Panc1 (cell line): ENCODE results near the gene CHST15. TPM values are rescaled to one million over a fixed set of nuclear protein-coding genes. Genes with fewer than 3 reads are reported as not detected.

ENCODE experiments used
- ATAC-seq: fragments of 200-7000 bp; cut with Tn5 transposase; 2 replicates; pipeline ENCODE4 v1.9.1; 2020; ENCODE audit warnings: mild to moderate bottlenecking, moderate library complexity
- BruUV-seq: library from RNA; stranded (reverse); fragments of 400-500 nt; replicated peaks from 2 replicates; lab custom pipeline; 2021; lab: Mats Ljungman, UMichigan
- CTCF ChIA-PET: fragments of 300-600 bp; sonication (Branson Sonifier 250); formaldehyde crosslinking; loops from one replicate; lab custom pipeline; 2022; ENCODE audit warnings: antibody characterized with exemption; lab: Charles Lee
- POLR2A ChIA-PET: fragments of 300-600 bp; sonication (Branson Sonifier 250); formaldehyde crosslinking; loops from one replicate; lab custom pipeline; 2022; ENCODE audit warnings: antibody characterized with exemption; lab: Charles Lee
- DNase-seq: peaks from one replicate; pipeline ENCODE4 v3.0.0-alpha.2; 2010; ENCODE audit warnings: low read depth, low spot score
- H3K27ac ChIP-seq: 2 replicates; pipeline ENCODE4 v1.5.1; 2011; ENCODE audit warnings: mild to moderate bottlenecking, low read length, inconsistent platforms
- H3K27me3 ChIP-seq: fragments of 200-500 bp; sonication (Bioruptor generic); 2 replicates; pipeline ENCODE4 v1.6.0; 2014; ENCODE audit warnings: low read length, inconsistent platforms; ENCODE audit not compliant: control insufficient read depth, insufficient read depth
- H3K36me3 ChIP-seq: fragments of 200-500 bp; sonication (Bioruptor generic); 2 replicates; pipeline ENCODE4 v1.5.1; 2014; ENCODE audit warnings: inconsistent platforms, mild to moderate bottlenecking, low read length, moderate library complexity; ENCODE audit not compliant: control insufficient read depth, insufficient read depth
- H3K4me1 ChIP-seq: 2 replicates; pipeline ENCODE4 v1.5.1; 2011; ENCODE audit warnings: inconsistent platforms, mild to moderate bottlenecking, low read length, moderate library complexity; ENCODE audit not compliant: control insufficient read depth, insufficient read depth
- H3K4me3 ChIP-seq, 2 experiments: 2 replicates each; pipeline ENCODE4 v1.5.1; 2011 to 2012; ENCODE audit warnings: low read depth in 2 of 2, low read length in 2 of 2, mild to moderate bottlenecking in 2 of 2, inconsistent platforms in 1 of 2, moderate library complexity in 1 of 2
- H3K9me3 ChIP-seq: fragments of 200-500 bp; sonication (Bioruptor generic); 2 replicates; pipeline ENCODE4 v1.5.1; 2014; ENCODE audit warnings: low read depth, mild to moderate bottlenecking, inconsistent platforms, low read length, moderate library complexity; ENCODE audit not compliant: control insufficient read depth, insufficient read depth
- POLR2AphosphoS5 ChIP-seq: IDR thresholded peaks from 2 replicates; pipeline ENCODE4 v1.6.1; 2012; ENCODE audit warnings: mild to moderate bottlenecking, low read depth, low read length, moderate library complexity
- SIN3A ChIP-seq: IDR thresholded peaks from 2 replicates; pipeline ENCODE4 v1.6.1; 2012; ENCODE audit warnings: low read depth, mild to moderate bottlenecking, low read length, moderate library complexity, borderline replicate concordance; ENCODE audit not compliant: insufficient read depth
- TCF7L2 ChIP-seq: IDR thresholded peaks from 2 replicates; pipeline ENCODE4 v1.6.1; 2011; ENCODE audit warnings: mild to moderate bottlenecking, low read depth, low read length, inconsistent platforms
- in situ Hi-C: cut with HindIII; loops from 2 replicates; pipeline ENCODE4 v1.10.0; 2016; ENCODE audit warnings: low sequenced_read_pairs, low pct_unique_long_range_greater_than_20kb
- intact Hi-C: fragments of 100-400 bp; cut with micrococcal nuclease; formaldehyde crosslinking; loops from one replicate; pipeline ENCODE4 v1.10.0; 2022; ENCODE audit not compliant: unreplicated experiment
- total RNA-seq: library from RNA; stranded (reverse); gene quantifications from one replicate; pipeline ENCODE4 v1.2.1, GENCODE V29; 2021; ENCODE audit not compliant: unreplicated experiment
- TF ChIP-seq, protein P1 (sequence below), 2 experiments: IDR thresholded peaks; 2 replicates each; pipeline ENCODE4 v1.6.1; 2011 to 2012; ENCODE audit warnings: low read depth in 2 of 2, control low read depth in 1 of 2, low read length in 1 of 2, mild to moderate bottlenecking in 1 of 2, moderate library complexity in 1 of 2; ENCODE audit not compliant: insufficient read depth in 1 of 2
- TF ChIP-seq, protein P2 (sequence below): fragments of 450-650 bp; IDR thresholded peaks from 2 replicates; pipeline ENCODE4 v1.5.1; 2017; ENCODE audit warnings: mild to moderate bottlenecking

CHST15 gene
- total RNA-seq, 1 experiment from 2014 or later = 33.2 TPM

DNA sequence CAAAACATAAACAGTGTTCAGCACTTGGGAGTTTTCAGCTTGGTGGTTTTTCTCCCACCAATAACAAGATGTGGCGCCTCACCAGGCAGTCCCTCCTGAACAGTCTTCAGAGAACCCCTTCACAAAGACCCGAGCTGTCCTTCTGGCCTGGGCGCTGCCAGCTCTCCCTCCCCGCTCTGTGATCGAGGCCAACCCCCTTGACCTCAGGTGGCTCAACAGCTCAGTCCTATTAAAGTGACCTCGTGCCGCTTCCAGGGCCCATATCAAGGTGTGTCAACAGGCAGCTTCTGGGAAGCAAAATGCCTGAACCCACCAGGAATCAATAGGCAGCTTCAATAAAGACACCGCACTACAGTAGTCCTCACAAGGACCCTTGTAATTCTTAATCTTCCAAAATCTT is 63.3 kb downstream of the CHST15 start:
- CTCF ChIA-PET = interaction anchor here (0.7 kb wide), 1 partner anchor 13 kb away, joined by 4 read pairs; no protein-coding TSS in a partner anchor
- in situ Hi-C loops = no loop called here
- no peak overlapping the region for H3K27ac ChIP-seq
- no peaks in the 10 kb centered on the region for H3K9me3 ChIP-seq
- ATAC-seq = no peak
- no peak overlapping the region for H3K4me3 ChIP-seq
- intact Hi-C loops = no loop called here
- no peaks in the 10 kb centered on the region for H3K27me3 ChIP-seq
- POLR2A ChIA-PET = no interaction called here
- no peaks in the 10 kb centered on the region for H3K36me3 ChIP-seq
- no peaks in the 10 kb centered on the region for H3K4me1 ChIP-seq
- DNase-seq = no peak
- TF ChIP-seq, protein P1, sequence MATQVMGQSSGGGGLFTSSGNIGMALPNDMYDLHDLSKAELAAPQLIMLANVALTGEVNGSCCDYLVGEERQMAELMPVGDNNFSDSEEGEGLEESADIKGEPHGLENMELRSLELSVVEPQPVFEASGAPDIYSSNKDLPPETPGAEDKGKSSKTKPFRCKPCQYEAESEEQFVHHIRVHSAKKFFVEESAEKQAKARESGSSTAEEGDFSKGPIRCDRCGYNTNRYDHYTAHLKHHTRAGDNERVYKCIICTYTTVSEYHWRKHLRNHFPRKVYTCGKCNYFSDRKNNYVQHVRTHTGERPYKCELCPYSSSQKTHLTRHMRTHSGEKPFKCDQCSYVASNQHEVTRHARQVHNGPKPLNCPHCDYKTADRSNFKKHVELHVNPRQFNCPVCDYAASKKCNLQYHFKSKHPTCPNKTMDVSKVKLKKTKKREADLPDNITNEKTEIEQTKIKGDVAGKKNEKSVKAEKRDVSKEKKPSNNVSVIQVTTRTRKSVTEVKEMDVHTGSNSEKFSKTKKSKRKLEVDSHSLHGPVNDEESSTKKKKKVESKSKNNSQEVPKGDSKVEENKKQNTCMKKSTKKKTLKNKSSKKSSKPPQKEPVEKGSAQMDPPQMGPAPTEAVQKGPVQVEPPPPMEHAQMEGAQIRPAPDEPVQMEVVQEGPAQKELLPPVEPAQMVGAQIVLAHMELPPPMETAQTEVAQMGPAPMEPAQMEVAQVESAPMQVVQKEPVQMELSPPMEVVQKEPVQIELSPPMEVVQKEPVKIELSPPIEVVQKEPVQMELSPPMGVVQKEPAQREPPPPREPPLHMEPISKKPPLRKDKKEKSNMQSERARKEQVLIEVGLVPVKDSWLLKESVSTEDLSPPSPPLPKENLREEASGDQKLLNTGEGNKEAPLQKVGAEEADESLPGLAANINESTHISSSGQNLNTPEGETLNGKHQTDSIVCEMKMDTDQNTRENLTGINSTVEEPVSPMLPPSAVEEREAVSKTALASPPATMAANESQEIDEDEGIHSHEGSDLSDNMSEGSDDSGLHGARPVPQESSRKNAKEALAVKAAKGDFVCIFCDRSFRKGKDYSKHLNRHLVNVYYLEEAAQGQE (IDR thresholded peaks at IDR 0.05; ENCODE audit: insufficient read depth in 1 of 2, low read depth in 2 of 2, low read length in 1 of 2) = no peak
- TF ChIP-seq, protein P2, sequence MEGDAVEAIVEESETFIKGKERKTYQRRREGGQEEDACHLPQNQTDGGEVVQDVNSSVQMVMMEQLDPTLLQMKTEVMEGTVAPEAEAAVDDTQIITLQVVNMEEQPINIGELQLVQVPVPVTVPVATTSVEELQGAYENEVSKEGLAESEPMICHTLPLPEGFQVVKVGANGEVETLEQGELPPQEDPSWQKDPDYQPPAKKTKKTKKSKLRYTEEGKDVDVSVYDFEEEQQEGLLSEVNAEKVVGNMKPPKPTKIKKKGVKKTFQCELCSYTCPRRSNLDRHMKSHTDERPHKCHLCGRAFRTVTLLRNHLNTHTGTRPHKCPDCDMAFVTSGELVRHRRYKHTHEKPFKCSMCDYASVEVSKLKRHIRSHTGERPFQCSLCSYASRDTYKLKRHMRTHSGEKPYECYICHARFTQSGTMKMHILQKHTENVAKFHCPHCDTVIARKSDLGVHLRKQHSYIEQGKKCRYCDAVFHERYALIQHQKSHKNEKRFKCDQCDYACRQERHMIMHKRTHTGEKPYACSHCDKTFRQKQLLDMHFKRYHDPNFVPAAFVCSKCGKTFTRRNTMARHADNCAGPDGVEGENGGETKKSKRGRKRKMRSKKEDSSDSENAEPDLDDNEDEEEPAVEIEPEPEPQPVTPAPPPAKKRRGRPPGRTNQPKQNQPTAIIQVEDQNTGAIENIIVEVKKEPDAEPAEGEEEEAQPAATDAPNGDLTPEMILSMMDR = no peak
- no TSS peak for BruUV-seq

DNA sequence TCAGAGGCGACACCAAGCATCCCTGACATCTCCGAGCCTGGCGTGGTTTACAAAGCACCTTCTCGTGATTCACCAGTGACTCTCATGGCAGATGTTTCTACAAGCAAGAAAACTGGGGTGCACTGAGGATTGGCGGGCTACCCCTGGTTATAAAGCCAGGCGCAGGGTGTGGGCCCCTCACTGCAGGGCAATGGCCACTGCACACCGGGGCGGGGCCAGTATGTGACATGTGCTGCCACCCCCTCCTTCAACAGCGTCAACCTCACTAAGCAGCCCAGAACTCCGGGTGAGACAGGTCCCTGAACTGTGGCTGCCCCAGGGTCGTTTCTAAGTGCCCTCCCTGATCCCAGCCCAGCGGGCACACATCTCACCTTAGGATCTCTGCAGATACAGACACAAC is 63.8 kb downstream of the CHST15 start:
- DNase-seq (no peak), ATAC-seq (no peak)
- Histone ChIP-seq H3K36me3 (no peaks in the 10 kb centered on the region), H3K27ac (no peak overlapping the region), H3K4me3 (no peak overlapping the region), H3K27me3 (no peaks in the 10 kb centered on the region), H3K4me1 (no peaks in the 10 kb centered on the region), H3K9me3 (no peaks in the 10 kb centered on the region)
- ChIA-PET POLR2A (interaction anchor here (0.8 kb wide), 1 partner anchor 346 kb away, joined by 6 read pairs; no protein-coding TSS in a partner anchor), CTCF (interaction anchor here (0.7 kb wide), 1 partner anchor 13 kb away, joined by 4 read pairs; no protein-coding TSS in a partner anchor)
- BruUV-seq = no TSS peak
- in situ Hi-C loops = no loop called here
- intact Hi-C loops = no loop called here
- TF ChIP-seq, protein P1 (IDR thresholded peaks at IDR 0.05; ENCODE audit: insufficient read depth in 1 of 2, low read depth in 2 of 2, low read length in 1 of 2) = no peak
- TF ChIP-seq, protein P2 = no peak
- no peak for TF ChIP-seq TCF7L2
- TF ChIP-seq SIN3A = no peak
- TF ChIP-seq POLR2AphosphoS5 = no peak
